Breast epithelium (tissue), 3 donors: Measurements from ENCODE around the gene COA1.

Source experiments
- CTCF ChIP-seq, 3 donors: fragments of 450-650 bp; IDR thresholded peaks; one replicate each; pipeline ENCODE4 v1.5.1; 2016 to 2017; ENCODE audit warnings: antibody characterized with exemption in 3 of 3, mild to moderate bottlenecking in 3 of 3, moderate library complexity in 3 of 3
- POLR2AphosphoS5 ChIP-seq, 3 donors: sonication (generic); formaldehyde crosslinking; IDR thresholded peaks; one replicate each; pipeline ENCODE4 v1.6.1; 2017; ENCODE audit warnings: antibody characterized with exemption in 3 of 3

- TF ChIP-seq POLR2AphosphoS5 (IDR thresholded peaks at IDR 0.05) (no peak), CTCF (IDR thresholded peaks at IDR 0.05) (no peak)
Measured at GRCh38 chr7:43735802-43736603, 6.7 kb upstream of the COA1 start.
